ENCODE data around the gene ZMYM3. TPM values are rescaled to one million over a fixed set of nuclear protein-coding genes. Genes with fewer than 3 reads are reported as not detected.

Gene ZMYM3
- total and polyA plus RNA-seq, 5 experiments from 2014 or later: 4.8 to 36.0 (median 6.5) TPM

GRCh38 chrX:71224098-71224708, 29.7 kb downstream of the ZMYM3 start:
- Mint-ChIP-seq H3K4me3 (no peak overlapping the region), H3K36me3 (no peaks in the 10 kb centered on the region), H3K4me1 (peaks cover 0 to 2% (median 0%) of the 10 kb centered on the region in 4 donors), H3K27me3 (no peaks in the 10 kb centered on the region), H3K27ac (peak overlapping the region in 1 of 10 donors; percentile 29), H3K9me3 (no peaks in the 10 kb centered on the region)
- ATAC-seq (no peak), DNase-seq (no peak)
- POLR2A ChIA-PET: no interaction called here

GRCh38 chrX:71222929-71223328, 31.0 kb downstream of the ZMYM3 start, which contains the start of gene GJB1:
Gene GJB1 (plus strand): TSS chrX:71223224. CDS start chrX:71223708, 484 bp downstream.
- Mint-ChIP-seq H3K9me3 (no peaks in the 10 kb centered on the region), H3K4me1 (peaks cover 0 to 2% (median 0%) of the 10 kb centered on the region in 4 donors)
- POLR2A ChIA-PET: no interaction called here

GRCh38 chrX:71221145-71221544, 32.8 kb downstream of the ZMYM3 start:
- no peak for DNase-seq
- no peak overlapping the region for H3K27ac Mint-ChIP-seq
- no peaks in the 10 kb centered on the region for H3K9me3 Mint-ChIP-seq
- H3K4me3 Mint-ChIP-seq: no peak overlapping the region
- no peaks in the 10 kb centered on the region for H3K36me3 Mint-ChIP-seq
- H3K27me3 Mint-ChIP-seq: no peaks in the 10 kb centered on the region
- H3K4me1 Mint-ChIP-seq: peaks cover 0 to 7% (median 5%) of the 10 kb centered on the region in 4 donors
- POLR2A ChIA-PET: no interaction called here
- no peak for ATAC-seq

More at GRCh38 chrX:71222929-71223328, 31.0 kb downstream of the ZMYM3 start, which contains the start of gene GJB1:
- DNase-seq: no peak
- Mint-ChIP-seq H3K4me3 (peak within 1 kb of the TSS in 1 of 10 donors; percentile 34), H3K27ac (peak within 1 kb of the TSS in 1 of 10 donors; percentile 15), H3K36me3 (no peaks in the 10 kb centered on the region), H3K27me3 (no peaks in the 10 kb centered on the region)
- ATAC-seq: no peak

GRCh38 chrX:71217298-71217697, 36.6 kb downstream of the ZMYM3 start:
- no peaks in the 10 kb centered on the region for H3K36me3 Mint-ChIP-seq
- peaks cover 0 to 1% (median 0%) of the 10 kb centered on the region in 9 donors for H3K9me3 Mint-ChIP-seq
- no peak overlapping the region for H3K4me3 Mint-ChIP-seq
- POLR2A ChIA-PET: no interaction called here
- DNase-seq (no peak), ATAC-seq (no peak)
- H3K27me3 Mint-ChIP-seq: no peaks in the 10 kb centered on the region
- H3K4me1 Mint-ChIP-seq: peaks cover 0 to 11% (median 6%) of the 10 kb centered on the region in 4 donors
- peak overlapping the region in 1 of 10 donors; percentile 79 for H3K27ac Mint-ChIP-seq

- H3K9me3 Mint-ChIP-seq: peaks cover 0 to 1% (median 0%) of the 10 kb centered on the region in 9 donors
- no peak for ATAC-seq
Observed at GRCh38 chrX:71216485-71216884, 37.5 kb downstream of the ZMYM3 start.

GRCh38 chrX:71215338-71215912, 38.5 kb downstream of the ZMYM3 start:
- Mint-ChIP-seq H3K27me3 (no peaks in the 10 kb centered on the region), H3K4me1 (peaks cover 0 to 11% (median 6%) of the 10 kb centered on the region in 4 donors), H3K4me3 (no peak overlapping the region), H3K36me3 (no peaks in the 10 kb centered on the region), H3K9me3 (peaks cover 0 to 1% (median 0%) of the 10 kb centered on the region in 9 donors), H3K27ac (no peak overlapping the region)
- DNase-seq (no peak), ATAC-seq (no peak)
- POLR2A ChIA-PET: interaction anchor here (1.0 to 1.2 kb wide), 2 partner anchors 17 to 69 kb away, joined by 3 to 4 read pairs; no protein-coding TSS in a partner anchor

More at GRCh38 chrX:71216485-71216884, 37.5 kb downstream of the ZMYM3 start:
- H3K27me3 Mint-ChIP-seq: no peaks in the 10 kb centered on the region
- peak overlapping the region in 3 of 10 donors; percentile 11 to 24 (median 15) for H3K4me3 Mint-ChIP-seq
- POLR2A ChIA-PET: interaction anchor here (0.8 to 1.2 kb wide), 3 partner anchors 18 to 68 kb away, joined by 3 to 4 read pairs (median 3); no protein-coding TSS in a partner anchor
- H3K36me3 Mint-ChIP-seq: no peaks in the 10 kb centered on the region
- no peak for DNase-seq
- H3K27ac Mint-ChIP-seq: peak overlapping the region in 5 of 10 donors; percentile 5 to 75 (median 40)
- H3K4me1 Mint-ChIP-seq: peaks cover 0 to 11% (median 6%) of the 10 kb centered on the region in 4 donors

- H3K4me1 Mint-ChIP-seq: peaks cover 0 to 11% (median 6%) of the 10 kb centered on the region in 4 donors
- peaks cover 0 to 1% (median 0%) of the 10 kb centered on the region in 9 donors for H3K9me3 Mint-ChIP-seq
- POLR2A ChIA-PET: interaction anchor here (0.8 kb wide), 1 partner anchor 18 kb away, joined by 3 read pairs; no protein-coding TSS in a partner anchor
Observed at GRCh38 chrX:71214604-71215337, 39.2 kb downstream of the ZMYM3 start.

GRCh38 chrX:71214152-71214551, 39.8 kb downstream of the ZMYM3 start:
- POLR2A ChIA-PET: interaction anchor here (0.8 kb wide), 1 partner anchor 19 kb away, joined by 3 read pairs; no protein-coding TSS in a partner anchor
- ATAC-seq: no peak
- H3K4me3 Mint-ChIP-seq: no peak overlapping the region

More at GRCh38 chrX:71214604-71215337, 39.2 kb downstream of the ZMYM3 start:
- DNase-seq (no peak), ATAC-seq (no peak)
- Mint-ChIP-seq H3K27ac (no peak overlapping the region), H3K36me3 (no peaks in the 10 kb centered on the region), H3K4me3 (no peak overlapping the region), H3K27me3 (no peaks in the 10 kb centered on the region)

GRCh38 chrX:71212536-71212935, 41.4 kb downstream of the ZMYM3 start:
- H3K4me1 Mint-ChIP-seq: peaks cover 0 to 11% (median 6%) of the 10 kb centered on the region in 4 donors
- peaks cover 0 to 2% (median 0%) of the 10 kb centered on the region in 5 donors for H3K27me3 Mint-ChIP-seq
- POLR2A ChIA-PET: no interaction called here
- ATAC-seq (no peak), DNase-seq (no peak)
- H3K9me3 Mint-ChIP-seq: peaks cover 0 to 1% (median 0%) of the 10 kb centered on the region in 9 donors
- no peak overlapping the region for H3K4me3 Mint-ChIP-seq
- no peaks in the 10 kb centered on the region for H3K36me3 Mint-ChIP-seq
- H3K27ac Mint-ChIP-seq: no peak overlapping the region

More at GRCh38 chrX:71214152-71214551, 39.8 kb downstream of the ZMYM3 start:
- Mint-ChIP-seq H3K36me3 (no peaks in the 10 kb centered on the region), H3K4me1 (peaks cover 0 to 11% (median 6%) of the 10 kb centered on the region in 4 donors), H3K27ac (no peak overlapping the region), H3K27me3 (peaks cover 0 to 2% (median 0%) of the 10 kb centered on the region in 5 donors), H3K9me3 (peaks cover 0 to 1% (median 0%) of the 10 kb centered on the region in 9 donors)
- no peak for DNase-seq

- Mint-ChIP-seq H3K27me3 (peaks cover 0 to 2% (median 0%) of the 10 kb centered on the region in 5 donors), H3K4me1 (peaks cover 0 to under 1% (median 0%) of the 10 kb centered on the region in 4 donors), H3K27ac (no peak overlapping the region), H3K36me3 (no peaks in the 10 kb centered on the region), H3K9me3 (no peaks in the 10 kb centered on the region), H3K4me3 (no peak overlapping the region)
- ATAC-seq: no peak
- no peak for DNase-seq
- POLR2A ChIA-PET: interaction anchor here (0.6 kb wide), 2 partner anchors 68 to 71 kb away, joined by 4 to 7 read pairs; no protein-coding TSS in a partner anchor
Observed at GRCh38 chrX:71210816-71211215, 43.1 kb downstream of the ZMYM3 start.

GRCh38 chrX:71199252-71200008, 54.5 kb downstream of the ZMYM3 start:
- H3K27ac Mint-ChIP-seq: peak overlapping the region in 8 of 10 donors; percentile 18 to 86 (median 65)
- peaks cover 15 to 30% (median 27%) of the 10 kb centered on the region in 4 donors for H3K4me1 Mint-ChIP-seq
- H3K4me3 Mint-ChIP-seq: peak overlapping the region in 6 of 10 donors; percentile 0 to 45 (median 18)
- no peaks in the 10 kb centered on the region for H3K36me3 Mint-ChIP-seq
- DNase-seq (no peak), ATAC-seq (no peak)
- H3K27me3 Mint-ChIP-seq: no peaks in the 10 kb centered on the region
- H3K9me3 Mint-ChIP-seq: no peaks in the 10 kb centered on the region
- POLR2A ChIA-PET: interaction anchor here (1.6 to 4.8 kb wide), 2 partner anchors 17 to 166 kb away, joined by 9 to 37 read pairs; partner anchors contain the start of gene TAF1
